GM08714 (cell line): ENCODE measurements around the gene GSG1L2.

Source experiments
- H3K4me3 ChIP-seq: fragments of 200-500 bp; sonication (Bioruptor generic); 2 replicates; pipeline ENCODE4 v1.5.1; 2014; ENCODE audit warnings: mild to moderate bottlenecking, low read length, inconsistent platforms
- ZNF274 ChIP-seq: IDR thresholded peaks from 2 replicates; pipeline ENCODE4 v1.6.1; 2012; ENCODE audit warnings: mild to moderate bottlenecking, low read depth, low read length

Gene GSG1L2

GRCh38 chr17:9813166-9813565 lies 8.7 kb downstream of the GSG1L2 start:
- TF ChIP-seq ZNF274 = no peak
- no peak overlapping the region for H3K4me3 ChIP-seq

GRCh38 chr17:9811537-9811936 lies 10.3 kb downstream of the GSG1L2 start:
- no peak for TF ChIP-seq ZNF274
- no peak overlapping the region for H3K4me3 ChIP-seq

GRCh38 chr17:9811086-9811485 lies 10.8 kb downstream of the GSG1L2 start:
- H3K4me3 ChIP-seq = no peak overlapping the region
- no peak for TF ChIP-seq ZNF274

GRCh38 chr17:9810100-9810949 lies 11.6 kb downstream of the GSG1L2 start:
- H3K4me3 ChIP-seq = no peak overlapping the region
- TF ChIP-seq ZNF274 = no peak

GRCh38 chr17:9809409-9809808 lies 12.5 kb downstream of the GSG1L2 start:
- H3K4me3 ChIP-seq = no peak overlapping the region
- TF ChIP-seq ZNF274 = no peak

GRCh38 chr17:9806699-9807098 lies 15.2 kb downstream of the GSG1L2 start:
- no peak overlapping the region for H3K4me3 ChIP-seq
- TF ChIP-seq ZNF274 = no peak

GRCh38 chr17:9805769-9806168 lies 16.1 kb downstream of the GSG1L2 start:
- no peak for TF ChIP-seq ZNF274

GRCh38 chr17:9802697-9803096 lies 19.2 kb downstream of the GSG1L2 start:
- H3K4me3 ChIP-seq = no peak overlapping the region
- TF ChIP-seq ZNF274 = no peak

More at GRCh38 chr17:9805769-9806168, 16.1 kb downstream of the GSG1L2 start:
- no peak overlapping the region for H3K4me3 ChIP-seq

GRCh38 chr17:9802294-9802693 lies 19.6 kb downstream of the GSG1L2 start:
- TF ChIP-seq ZNF274 = no peak
- no peak overlapping the region for H3K4me3 ChIP-seq

- TF ChIP-seq ZNF274 = no peak
Measured at GRCh38 chr17:9801505-9801904, 20.4 kb downstream of the GSG1L2 start.

GRCh38 chr17:9798724-9799123 lies 23.2 kb downstream of the GSG1L2 start:
- TF ChIP-seq ZNF274 = no peak
- H3K4me3 ChIP-seq = no peak overlapping the region

More at GRCh38 chr17:9801505-9801904, 20.4 kb downstream of the GSG1L2 start:
- H3K4me3 ChIP-seq = no peak overlapping the region

- H3K4me3 ChIP-seq = no peak overlapping the region
- no peak for TF ChIP-seq ZNF274
Measured at GRCh38 chr17:9798008-9798407, 23.9 kb downstream of the GSG1L2 start.

GRCh38 chr17:9792181-9792840 lies 29.6 kb downstream of the GSG1L2 start:
- TF ChIP-seq ZNF274 = no peak
- H3K4me3 ChIP-seq = no peak overlapping the region

- H3K4me3 ChIP-seq = no peak within 1 kb of the TSS
- TF ChIP-seq ZNF274 = no peak
Measured at GRCh38 chr17:9790889-9791876, 30.7 kb downstream of the GSG1L2 start, which contains the start of gene DHRS7C. TSS of gene DHRS7C (minus strand) at chr17:9791592. CDS start at chr17:9791284, 308 bp downstream.
